Hepatocyte (in vitro differentiated cells): Measurements from ENCODE around the gene CNOT6.

Experiments
- CTCF ChIP-seq: fragments of 200-600 bp; sonication (generic); IDR thresholded peaks from 2 replicates; pipeline ENCODE4 v1.5.1; 2016; ENCODE audit warnings: antibody characterized with exemption, mild to moderate bottlenecking; ENCODE audit not compliant: poor library complexity
- EZH2 ChIP-seq: fragments of 200-600 bp; sonication (generic); IDR thresholded peaks from 2 replicates; pipeline ENCODE4 v1.6.1; 2016; ENCODE audit warnings: antibody characterized with exemption, mild to moderate bottlenecking, borderline replicate concordance

- TF ChIP-seq CTCF = no peak
- no peak for TF ChIP-seq EZH2
Observed at GRCh38 chr5:180563994-180564393, 69.8 kb downstream of the CNOT6 start.
